HG03175 (cell line): Measurements from ENCODE around the gene PCDH19.
"Not testable (repeated sequence)": the region's sequence is repeated elsewhere in the genome, so short reads cannot be mapped to it uniquely, and the experiment has no call there.

Experiments
- ATAC-seq: cut with Tn5 transposase; IDR thresholded peaks from one replicate; pipeline ENCODE4 v1.9.1; 2021; ENCODE audit warnings: mild to moderate bottlenecking, moderate library complexity; ENCODE audit not compliant: unreplicated experiment

The PCDH19 gene

GRCh38 chrX:100409610-100410590 lies at the start of gene PCDH19:
TSS of gene PCDH19 (minus strand) at chrX:100410273. CDS start at chrX:100408597, 1,676 bp downstream.
- no peak for ATAC-seq

- no peak for ATAC-seq
Observed at GRCh38 chrX:100449696-100450608, 39.9 kb upstream of the PCDH19 start.

DNA sequence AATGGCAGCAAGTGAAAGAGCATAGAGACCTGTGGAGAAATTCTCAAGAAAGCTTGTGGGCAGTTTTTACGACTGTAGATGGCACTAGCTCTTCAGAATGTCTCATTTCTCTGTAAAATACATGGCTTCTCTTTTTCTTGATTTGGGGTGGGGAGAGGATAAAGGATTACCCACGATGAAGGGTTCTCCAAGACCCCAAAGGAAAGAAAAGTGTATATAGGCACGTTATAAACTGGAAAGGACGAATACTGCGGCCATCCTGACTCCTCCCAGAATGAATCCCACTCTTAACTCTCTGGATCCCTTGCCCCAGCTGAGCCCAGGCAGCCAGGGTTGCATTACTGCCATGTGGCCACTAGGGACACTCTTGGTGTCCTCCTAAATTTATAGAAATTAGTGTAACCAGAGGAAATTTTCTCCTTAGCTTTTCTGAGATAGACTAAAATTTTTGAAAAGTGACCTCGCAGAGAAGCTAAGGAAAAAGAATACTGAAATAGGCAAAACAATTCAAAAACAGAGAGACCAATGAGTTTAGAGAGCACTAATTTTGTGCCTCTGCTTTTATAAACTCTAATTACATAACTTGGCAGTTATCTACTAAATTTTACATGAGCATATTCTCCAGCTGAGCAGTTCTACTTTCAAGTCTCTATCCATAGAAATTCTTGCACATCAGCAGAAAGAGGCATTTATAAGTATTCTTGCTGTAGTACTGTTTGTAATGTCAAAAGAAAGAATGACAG lies 37.8 kb upstream of the PCDH19 start:
- ATAC-seq = peak; percentile 61

DNA sequence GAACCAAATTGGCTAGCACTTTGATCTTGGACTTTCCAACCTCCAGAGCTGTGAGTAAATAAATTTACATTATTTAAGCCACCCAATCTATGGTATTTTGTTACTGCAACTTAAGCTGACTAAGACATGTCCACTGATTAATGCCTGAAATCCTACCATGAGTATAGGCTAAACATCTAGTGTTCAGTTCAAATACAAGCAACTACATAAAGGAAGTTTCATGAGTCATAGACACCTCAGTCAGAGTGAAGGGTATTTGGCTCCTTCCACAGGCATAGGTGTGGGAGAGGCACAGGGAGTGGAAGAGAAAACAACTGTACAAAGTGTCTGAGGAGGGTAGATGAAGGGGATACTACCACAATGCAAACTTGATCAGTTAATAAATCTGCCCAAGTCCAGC lies 35.5 kb upstream of the PCDH19 start:
- no peak for ATAC-seq

- ATAC-seq = not testable (repeated sequence)
Observed at GRCh38 chrX:100441321-100441720, 31.2 kb upstream of the PCDH19 start.

GRCh38 chrX:100440006-100440405 lies 29.9 kb upstream of the PCDH19 start:
- no peak for ATAC-seq

DNA sequence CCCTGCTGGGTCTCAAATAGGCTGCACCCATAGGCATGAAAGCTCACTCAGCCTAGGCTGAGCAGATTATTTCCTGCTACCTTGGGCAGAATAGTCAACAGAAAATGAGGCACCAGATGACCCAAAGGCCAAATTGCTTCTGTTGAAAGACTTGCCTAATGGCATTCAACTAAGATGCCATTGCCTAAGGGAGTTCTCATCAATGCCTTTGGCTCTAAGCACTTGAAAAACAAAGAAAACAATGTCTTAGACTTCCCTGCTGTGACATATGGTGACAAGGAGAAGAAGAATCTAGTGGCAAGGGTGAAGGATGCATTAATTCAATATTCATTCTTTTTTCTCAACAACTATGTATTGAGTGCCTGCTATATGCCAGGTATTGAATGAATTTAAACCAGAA lies 25.7 kb upstream of the PCDH19 start:
- ATAC-seq = no peak

DNA sequence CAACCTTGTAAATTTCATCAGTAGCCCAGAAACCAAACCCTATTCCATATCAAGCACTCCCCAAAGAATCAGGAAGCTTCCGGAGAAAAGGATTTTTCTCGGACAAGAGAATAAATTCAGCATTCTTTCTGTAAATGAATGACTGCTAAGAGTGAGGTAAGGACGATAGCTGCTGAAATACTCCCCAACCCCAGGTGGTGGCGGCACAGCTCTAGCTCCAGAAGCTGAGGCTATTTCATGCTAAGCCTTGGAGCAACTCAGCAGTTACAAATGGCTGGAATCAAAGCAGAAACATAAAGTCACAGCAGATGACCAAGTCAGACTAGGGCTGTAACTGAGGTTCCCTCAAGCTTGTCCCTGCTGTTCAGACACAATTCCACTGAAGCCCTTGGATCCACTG lies 13.9 kb upstream of the PCDH19 start:
- ATAC-seq = no peak

DNA sequence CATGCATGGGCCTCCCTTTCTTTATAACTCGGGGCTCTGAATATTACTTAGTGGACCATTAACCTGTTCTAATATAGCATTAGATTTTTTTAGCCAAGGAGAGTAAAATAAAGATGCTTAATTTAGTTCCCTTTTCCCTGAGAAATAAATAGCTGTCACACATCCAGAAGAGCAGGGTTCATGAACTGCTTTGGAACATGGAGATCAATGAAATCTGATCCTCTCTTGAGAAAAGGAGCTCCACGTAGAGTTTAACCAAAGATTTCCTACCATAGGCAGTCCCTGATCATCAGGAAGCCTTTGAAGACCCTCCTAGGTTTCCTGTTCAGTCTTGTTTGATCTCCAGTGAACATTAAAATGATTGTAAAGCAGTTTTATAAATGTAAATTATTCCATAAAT lies 8.5 kb upstream of the PCDH19 start:
- ATAC-seq = no peak

- ATAC-seq = no peak
Observed at GRCh38 chrX:100417681-100418080, 7.6 kb upstream of the PCDH19 start.

DNA sequence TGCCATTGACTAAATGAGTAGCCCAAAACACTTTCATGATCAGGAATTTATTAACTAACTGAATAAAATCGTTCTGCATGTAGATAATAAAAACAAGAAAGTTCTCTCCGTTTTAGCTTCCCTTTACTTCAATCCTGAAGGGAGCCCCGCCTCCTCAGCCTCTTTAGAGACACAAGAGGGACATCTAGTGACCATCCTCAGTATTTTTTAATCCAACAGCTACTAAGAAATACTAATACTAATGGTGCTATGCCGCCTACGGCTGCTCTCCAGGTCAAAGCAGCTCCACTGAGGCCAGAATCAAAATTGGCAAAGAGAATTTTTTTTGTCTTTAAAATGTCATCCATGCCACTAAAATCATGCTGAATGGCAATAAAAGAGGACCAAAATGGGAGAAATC lies 3.2 kb upstream of the PCDH19 start:
- ATAC-seq = no peak

DNA sequence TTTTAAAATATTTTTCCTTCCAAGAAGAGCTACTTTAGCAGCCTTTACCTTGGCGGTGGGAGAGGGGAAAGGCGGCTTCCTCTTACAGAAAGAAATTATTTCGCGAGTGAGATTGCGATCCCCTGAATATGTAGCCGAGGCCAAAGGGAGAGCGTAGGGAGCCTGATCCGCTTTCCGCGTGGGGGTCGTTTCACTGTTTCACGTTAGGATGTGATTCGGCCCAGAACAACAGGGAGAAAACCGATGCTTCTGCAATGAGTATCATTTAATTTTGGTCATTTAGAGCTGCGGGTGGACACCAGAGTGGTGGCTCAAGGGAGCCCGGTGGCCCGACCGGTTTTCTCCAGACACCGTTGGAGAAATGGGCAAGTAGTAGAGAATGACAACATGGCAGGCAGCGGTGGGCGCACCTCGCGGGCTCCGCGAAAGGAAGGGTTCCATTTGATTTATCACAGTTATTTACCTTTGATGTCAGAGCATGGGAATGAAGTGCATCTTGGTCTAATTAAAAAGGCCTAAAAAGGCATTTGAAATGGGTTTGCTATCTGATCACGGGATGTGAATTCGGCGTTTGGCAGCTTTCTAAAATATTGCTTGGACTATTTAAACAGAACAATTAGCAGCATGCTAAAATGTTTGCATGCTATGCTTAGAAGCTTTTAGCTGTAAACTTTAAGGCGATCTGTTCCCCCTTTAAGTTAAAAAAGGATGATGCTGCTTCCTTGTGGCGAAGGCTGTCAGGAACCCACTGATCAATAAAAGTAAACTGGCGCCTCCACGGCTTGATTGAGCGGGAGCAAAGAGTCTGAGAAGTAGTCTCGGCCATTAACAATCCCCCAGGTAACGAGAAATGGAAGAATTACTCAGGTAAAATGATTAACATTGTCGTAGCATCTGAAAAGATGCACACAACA lies 2.0 kb upstream of the PCDH19 start:
- ATAC-seq = no peak

DNA sequence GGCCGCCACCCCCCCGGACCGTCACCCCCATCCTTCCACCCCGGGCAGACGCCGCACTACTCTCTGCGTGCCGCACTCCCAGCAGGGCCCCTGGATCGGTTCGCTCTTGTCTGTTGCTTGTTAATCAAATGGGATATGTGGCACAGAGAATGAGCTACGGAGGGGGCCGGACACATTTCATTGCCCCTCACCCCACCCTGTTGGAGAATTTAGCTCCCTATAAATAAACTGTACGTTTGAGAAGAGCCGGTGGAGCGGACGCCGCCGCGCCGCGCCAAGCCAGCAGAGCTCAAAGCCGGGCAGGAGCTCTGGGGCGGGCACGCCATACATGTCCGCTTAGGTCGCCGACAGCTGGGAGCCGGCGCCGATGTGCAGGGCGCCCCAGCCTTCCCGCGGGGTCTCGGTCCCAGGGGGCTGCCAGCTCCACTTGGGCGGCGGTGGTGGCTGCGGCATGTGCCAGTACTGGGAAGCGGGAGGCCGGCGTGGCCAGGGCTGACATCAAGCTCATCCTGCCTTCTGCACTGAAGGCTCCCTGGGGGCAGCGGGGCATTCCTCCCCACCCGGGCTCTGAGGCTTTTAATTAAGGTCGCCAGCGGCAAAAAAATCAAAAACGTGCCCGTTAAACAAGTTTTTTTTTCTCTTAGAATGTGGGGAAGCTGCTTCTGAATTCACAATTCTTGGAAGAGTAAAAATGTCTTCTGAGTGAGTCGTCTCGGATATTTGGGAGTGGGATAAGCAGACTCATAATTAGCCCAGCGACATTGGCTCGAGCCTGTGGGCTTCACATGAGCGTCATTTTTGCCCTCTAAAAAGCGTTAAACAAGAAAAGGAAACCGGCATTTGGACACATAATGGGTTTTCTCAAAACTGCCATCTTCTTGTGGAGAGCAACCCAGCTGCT lies 1.1 kb upstream of the PCDH19 start:
- no peak for ATAC-seq

GRCh38 chrX:100408713-100409609 lies 1.1 kb downstream of the PCDH19 start:
- ATAC-seq = no peak

DNA sequence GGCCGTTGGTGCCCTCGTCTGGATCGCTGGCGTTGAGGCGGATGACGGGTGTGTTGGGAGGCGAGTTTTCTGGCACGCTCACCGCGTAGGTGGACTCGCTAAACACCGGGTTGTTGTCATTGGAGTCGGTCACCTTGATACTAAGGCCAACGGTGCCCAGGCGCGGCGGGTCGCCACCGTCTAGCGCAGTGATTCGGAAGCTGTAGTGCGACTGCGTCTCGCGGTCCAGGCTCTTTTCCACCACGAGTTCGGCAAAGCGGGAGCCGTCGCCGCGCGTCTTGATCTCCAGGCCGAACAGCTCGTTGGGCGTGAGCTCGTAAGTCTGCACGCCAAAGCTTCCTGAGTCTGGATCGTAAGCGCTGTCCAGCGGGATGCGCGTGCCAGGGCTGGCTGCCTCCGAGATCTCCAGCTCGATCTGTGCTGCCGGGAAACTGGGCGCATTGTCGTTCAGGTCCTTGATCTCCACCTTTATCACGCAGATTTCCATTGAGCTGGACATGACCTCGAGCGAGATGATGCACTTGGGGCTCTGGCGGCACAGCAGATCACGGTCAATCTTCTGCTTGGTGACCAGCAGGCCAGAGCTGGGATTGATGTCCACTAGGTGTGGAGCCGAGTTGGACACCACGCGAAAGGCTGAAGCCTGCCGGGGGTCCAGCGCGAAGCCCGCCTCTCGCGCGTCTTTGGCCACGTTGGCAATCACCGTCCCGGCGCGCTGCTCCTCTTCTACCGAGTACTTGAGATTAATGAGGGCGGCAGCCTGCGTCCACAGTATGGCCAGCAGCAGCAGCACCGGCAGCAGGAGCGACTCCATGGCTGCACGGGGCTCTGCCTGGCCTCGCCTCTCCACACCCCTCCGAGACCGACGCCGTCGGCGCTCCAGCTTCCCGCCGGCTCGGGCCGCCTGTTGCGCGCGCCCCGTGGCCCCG lies 2.0 kb downstream of the PCDH19 start:
- no peak for ATAC-seq

- no peak for ATAC-seq
Observed at GRCh38 chrX:100407147-100407783, 2.8 kb downstream of the PCDH19 start.
